ENCODE measurements around the gene DIO3. TPM values are rescaled to one million over a fixed set of nuclear protein-coding genes. Genes with fewer than 3 reads are reported as not detected.
A peak's percentile ranks its signal among the peaks of the same experiment; 100 is the strongest.

Gene DIO3
- total RNA-seq, 1 experiment from 2014 or later: not detected

GRCh38 chr14:101582294-101582693, 21.0 kb downstream of the DIO3 start:
- intact Hi-C loops (cut with micrococcal nuclease; ENCODE audit: unreplicated experiment): no loop called here
- Histone ChIP-seq H3K4me1 (ENCODE audit: insufficient read depth, low read length, poor library complexity, severe bottlenecking) (peaks cover 9% of the 10 kb centered on the region), H3K27ac (ENCODE audit: low read depth, low read length, poor library complexity, severe bottlenecking) (no peak overlapping the region), H3K27me3 (replicated peaks; ENCODE audit: insufficient read depth, low read depth, low read length, poor library complexity) (no peaks in the 10 kb centered on the region), H3K36me3 (ENCODE audit: insufficient read depth, low read length, poor library complexity, severe bottlenecking) (no peaks in the 10 kb centered on the region), H3K4me3 (ENCODE audit: low read depth, low read length, poor library complexity, severe bottlenecking) (no peak overlapping the region), H3K9me3 (ENCODE audit: low read depth, low read length, poor library complexity, severe bottlenecking) (no peaks in the 10 kb centered on the region)
- no peak for TF ChIP-seq EZH2 (IDR thresholded peaks at IDR 0.05; ENCODE audit: borderline replicate concordance, low read depth, low read length, poor library complexity, severe bottlenecking)
- TF ChIP-seq CTCF (conservative IDR thresholded peaks at IDR 0.05; ENCODE audit: low read depth, low read length): no peak
- ChIA-PET CTCF (no interaction called here), POLR2A (ENCODE audit: low non-redundant PET) (no interaction called here)
- no peak for DNase-seq (ENCODE audit: low spot score)
- BruUV-seq (replicated peaks): no TSS peak

- ChIA-PET CTCF (no interaction called here), POLR2A (ENCODE audit: low non-redundant PET) (no interaction called here)
Measured at GRCh38 chr14:101583006-101583714, 21.9 kb downstream of the DIO3 start.

GRCh38 chr14:101583715-101584054, 22.4 kb downstream of the DIO3 start:
- Histone ChIP-seq H3K27ac (ENCODE audit: low read depth, low read length, poor library complexity, severe bottlenecking) (peak overlapping the region; percentile 41), H3K27me3 (replicated peaks; ENCODE audit: insufficient read depth, low read depth, low read length, poor library complexity) (no peaks in the 10 kb centered on the region), H3K9me3 (ENCODE audit: low read depth, low read length, poor library complexity, severe bottlenecking) (no peaks in the 10 kb centered on the region), H3K4me1 (ENCODE audit: insufficient read depth, low read length, poor library complexity, severe bottlenecking) (peaks cover 9% of the 10 kb centered on the region), H3K36me3 (ENCODE audit: insufficient read depth, low read length, poor library complexity, severe bottlenecking) (no peaks in the 10 kb centered on the region), H3K4me3 (ENCODE audit: low read depth, low read length, poor library complexity, severe bottlenecking) (peak overlapping the region; percentile 45)
- ChIA-PET CTCF (interaction anchor here (0.9 kb wide), 1 partner anchor 31 kb away, joined by 3 read pairs; no protein-coding TSS in a partner anchor), POLR2A (ENCODE audit: low non-redundant PET) (no interaction called here)
- BruUV-seq (replicated peaks): no TSS peak
- no peak for DNase-seq (ENCODE audit: low spot score)
- intact Hi-C loops (cut with micrococcal nuclease; ENCODE audit: unreplicated experiment): no loop called here
- TF ChIP-seq CTCF (conservative IDR thresholded peaks at IDR 0.05; ENCODE audit: low read depth, low read length) (no peak), EZH2 (IDR thresholded peaks at IDR 0.05; ENCODE audit: borderline replicate concordance, low read depth, low read length, poor library complexity, severe bottlenecking) (no peak)

More at GRCh38 chr14:101583006-101583714, 21.9 kb downstream of the DIO3 start:
- intact Hi-C loops (cut with micrococcal nuclease; ENCODE audit: unreplicated experiment): no loop called here
- no peaks in the 10 kb centered on the region for H3K36me3 ChIP-seq (ENCODE audit: insufficient read depth, low read length, poor library complexity, severe bottlenecking)
- peak overlapping the region; percentile 41 for H3K27ac ChIP-seq (ENCODE audit: low read depth, low read length, poor library complexity, severe bottlenecking)
- no peak overlapping the region for H3K4me3 ChIP-seq (ENCODE audit: low read depth, low read length, poor library complexity, severe bottlenecking)
- TF ChIP-seq EZH2 (IDR thresholded peaks at IDR 0.05; ENCODE audit: borderline replicate concordance, low read depth, low read length, poor library complexity, severe bottlenecking) (no peak), CTCF (conservative IDR thresholded peaks at IDR 0.05; ENCODE audit: low read depth, low read length) (no peak)
- no peaks in the 10 kb centered on the region for H3K9me3 ChIP-seq (ENCODE audit: low read depth, low read length, poor library complexity, severe bottlenecking)
- DNase-seq (ENCODE audit: low spot score): no peak
- H3K27me3 ChIP-seq (replicated peaks; ENCODE audit: insufficient read depth, low read depth, low read length, poor library complexity): no peaks in the 10 kb centered on the region
- peaks cover 9% of the 10 kb centered on the region for H3K4me1 ChIP-seq (ENCODE audit: insufficient read depth, low read length, poor library complexity, severe bottlenecking)
- BruUV-seq (replicated peaks): no TSS peak
